ENCODE results near the gene RUNX1. TPM values are rescaled to one million over a fixed set of nuclear protein-coding genes. Genes with fewer than 3 reads are reported as not detected.

Gene RUNX1
- total and polyA plus RNA-seq, 10 of the 15 experiments (the other 5 are each of a cell fraction or from before 2014, with no cell fraction given) = 0.90 to 15.2 (median 4.1) TPM

DNA sequence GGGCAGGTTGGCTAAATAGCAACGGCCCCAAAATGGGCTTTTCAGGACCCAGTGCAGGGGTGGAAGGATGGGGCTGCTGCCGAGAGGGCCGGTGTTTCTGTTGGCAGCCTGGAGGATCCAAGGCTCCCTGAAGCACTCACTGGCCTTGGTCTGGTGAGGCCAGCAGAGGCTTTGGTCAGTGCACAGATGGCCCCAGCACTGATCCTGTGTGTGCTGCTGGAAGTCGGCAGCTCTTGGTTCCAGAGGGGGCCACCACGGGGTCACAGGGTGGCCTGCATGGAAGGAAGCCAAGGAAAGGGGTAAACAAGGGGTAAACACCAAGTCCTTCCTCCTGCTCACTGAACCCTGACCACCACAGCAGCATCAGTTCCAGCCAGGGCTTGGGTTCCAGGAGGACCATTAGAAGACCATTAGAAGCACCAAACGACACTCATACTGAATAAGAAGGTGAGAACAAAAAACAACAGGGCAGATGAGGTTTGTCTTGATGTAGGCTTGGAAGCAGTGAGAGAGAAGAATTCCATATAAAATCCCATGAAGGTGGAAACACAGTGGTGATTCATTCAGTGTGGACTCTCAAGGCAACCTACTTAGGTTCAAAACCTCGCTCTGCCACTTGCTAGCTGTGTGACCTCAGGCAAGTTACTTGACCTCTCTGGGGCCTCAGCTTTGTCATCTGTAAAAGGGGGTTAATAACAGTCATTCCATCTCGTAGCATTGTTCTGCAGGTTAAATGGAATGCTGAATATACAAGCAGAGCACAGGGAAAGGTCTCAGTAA is 184.5 kb downstream of the RUNX1 start:
- H3K27ac ChIP-seq (ENCODE audit: control insufficient read depth, insufficient read depth) = peak overlapping the region; percentile 76
- no peak for DNase-seq (ENCODE audit: low read depth, low spot score)
- ChIA-PET POLR2A (no interaction called here), SMC1A (ENCODE audit: uncharacterized antibody, unreplicated experiment) (interaction anchor here (1.0 kb wide), 1 partner anchor 18 kb away, joined by 4 read pairs; no protein-coding TSS in a partner anchor), CTCF (no interaction called here), RAD21 (ENCODE audit: unreplicated experiment) (interaction anchor here (1.0 kb wide), 2 partner anchors 21 to 23 kb away, joined by 3 read pairs; no protein-coding TSS in a partner anchor)
- peaks cover 29% of the 10 kb centered on the region for H3K4me1 ChIP-seq (ENCODE audit: control insufficient read depth, insufficient read depth, low read length)
- intact Hi-C loops (cut with micrococcal nuclease; ENCODE audit: unreplicated experiment) = loop anchor here (1.0 to 5.0 kb wide), 4 partner anchors 18 to 222 kb away; no protein-coding TSS in a partner anchor
- no peaks in the 10 kb centered on the region for H3K79me2 ChIP-seq (ENCODE audit: control insufficient read depth, insufficient read depth, low read length)
- no peak for FAIRE-seq
- H3K27me3 ChIP-seq (replicated peaks in 1 of 2; ENCODE audit: control insufficient read depth in 2 of 2, insufficient read depth in 2 of 2, low read length in 1 of 2) = no peaks in the 10 kb centered on the region; a peak in 1 of 4 replicates
- no peak overlapping the region; the same call in 1 of the 2 replicates for H3K9ac ChIP-seq (ENCODE audit: control insufficient read depth, insufficient read depth, low read length)
- no peak for ATAC-seq
- peak overlapping the region; percentile 81 for H3K4me2 ChIP-seq (ENCODE audit: control insufficient read depth, insufficient read depth)
- no peak overlapping the region for H3K4me3 ChIP-seq
- H3K36me3 ChIP-seq (ENCODE audit: control insufficient read depth in 2 of 2, insufficient read depth in 2 of 2, low read length in 1 of 2) = no peaks in the 10 kb centered on the region; a peak in 1 of 4 replicates
- WGBS (ENCODE audit: insufficient coverage, insufficient replicate concordance, low lambda C conversion rate, missing lambda C conversion rate) = 87% methylated on average over 8 of the region's 8 CpGs
- no peaks in the 10 kb centered on the region for H3K9me3 ChIP-seq (replicated peaks; ENCODE audit: control insufficient read depth, insufficient read depth, low read length)
- TF ChIP-seq PAX5 (IDR thresholded peaks at IDR 0.05; ENCODE audit: borderline replicate concordance, low read depth, low read length) (peak; percentile 79), RCOR1 (conservative IDR thresholded peaks at IDR 0.05; ENCODE audit: low read depth, low read length) (no peak)
- H4K20me1 ChIP-seq (ENCODE audit: control insufficient read depth, insufficient read depth) = no peaks in the 10 kb centered on the region
- BruUV-seq (replicated peaks) = no TSS peak
- H2AFZ ChIP-seq (ENCODE audit: control insufficient read depth, low read depth, low read length) = no peak overlapping the region
- in situ Hi-C loops (cut with MboI) = loop anchor here (10.0 to 25.0 kb wide), 3 partner anchors 60 to 1602 kb away; partner anchors contain the start of gene IL10RB

DNA sequence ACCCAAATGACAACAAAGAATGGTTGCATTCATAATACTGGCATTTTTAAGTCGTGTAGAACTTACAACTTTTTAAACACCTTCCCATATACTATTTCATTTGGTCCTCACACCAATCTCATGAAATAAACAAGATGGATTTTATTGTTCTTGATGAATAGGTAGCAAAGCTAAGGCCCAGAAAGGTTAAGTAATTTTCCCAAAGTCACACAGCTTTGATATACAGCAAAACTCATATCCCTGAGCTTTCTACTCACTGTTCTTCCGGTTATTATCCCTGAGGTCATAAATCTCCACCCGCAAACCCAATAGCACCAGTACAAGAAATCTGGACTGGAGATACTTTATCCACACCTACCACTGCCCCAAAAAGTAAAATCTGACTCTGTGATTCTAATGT is 186.2 kb downstream of the RUNX1 start:
- ChIA-PET CTCF (interaction anchor here (1.5 kb wide), 1 partner anchor 25 kb away, joined by 3 read pairs; no protein-coding TSS in a partner anchor), SMC1A (ENCODE audit: uncharacterized antibody, unreplicated experiment) (interaction anchor here (0.9 to 1.3 kb wide), 2 partner anchors 10 to 29 kb away, joined by 3 to 4 read pairs; no protein-coding TSS in a partner anchor), RAD21 (ENCODE audit: unreplicated experiment) (no interaction called here), POLR2A (no interaction called here)
- H3K27me3 ChIP-seq (replicated peaks in 1 of 2; ENCODE audit: control insufficient read depth in 2 of 2, insufficient read depth in 2 of 2, low read length in 1 of 2) = no peaks in the 10 kb centered on the region; a peak in 1 of 4 replicates
- DNase-seq (ENCODE audit: low read depth, low spot score) = no peak
- H2AFZ ChIP-seq (ENCODE audit: control insufficient read depth, low read depth, low read length) = no peak overlapping the region
- H3K4me3 ChIP-seq = no peak overlapping the region
- no peak overlapping the region for H3K4me2 ChIP-seq (ENCODE audit: control insufficient read depth, insufficient read depth)
- WGBS (ENCODE audit: insufficient coverage, insufficient replicate concordance, low lambda C conversion rate, missing lambda C conversion rate) = 85% methylated on average over 3 of the region's 3 CpGs
- BruUV-seq (replicated peaks) = no TSS peak
- no peak overlapping the region for H3K27ac ChIP-seq (ENCODE audit: control insufficient read depth, insufficient read depth)
- ATAC-seq = no peak
- in situ Hi-C loops (cut with MboI) (loop anchor here (10.0 to 25.0 kb wide), 3 partner anchors 62 to 1601 kb away; partner anchors contain the start of gene IL10RB), intact Hi-C loops (cut with micrococcal nuclease; ENCODE audit: unreplicated experiment) (no loop called here)
- H4K20me1 ChIP-seq (ENCODE audit: control insufficient read depth, insufficient read depth) = no peaks in the 10 kb centered on the region
- no peak for FAIRE-seq
- no peaks in the 10 kb centered on the region for H3K9me3 ChIP-seq (replicated peaks; ENCODE audit: control insufficient read depth, insufficient read depth, low read length)
- H3K4me1 ChIP-seq (ENCODE audit: control insufficient read depth, insufficient read depth, low read length) = peaks cover 29% of the 10 kb centered on the region
- H3K9ac ChIP-seq (ENCODE audit: control insufficient read depth, insufficient read depth, low read length) = no peak overlapping the region
- H3K79me2 ChIP-seq (ENCODE audit: control insufficient read depth, insufficient read depth, low read length) = no peaks in the 10 kb centered on the region
- no peaks in the 10 kb centered on the region; a peak in 1 of 4 replicates for H3K36me3 ChIP-seq (ENCODE audit: control insufficient read depth in 2 of 2, insufficient read depth in 2 of 2, low read length in 1 of 2)
- TF ChIP-seq CEBPB (IDR thresholded peaks at IDR 0.05; ENCODE audit: borderline replicate concordance in 1 of 2, low read depth in 2 of 2, low read length in 2 of 2) (no peak), YBX1 (IDR thresholded peaks at IDR 0.05) (no peak), BACH1 (IDR thresholded peaks at IDR 0.05; ENCODE audit: borderline replicate concordance) (no peak), SMARCA5 (IDR thresholded peaks at IDR 0.05) (no peak), IKZF1 (conservative IDR thresholded peaks at IDR 0.05) (no peak), CREM (IDR thresholded peaks at IDR 0.05; ENCODE audit: low read depth) (no peak), STAT1 (conservative IDR thresholded peaks at IDR 0.05) (no peak), EGR1 (IDR thresholded peaks at IDR 0.05; ENCODE audit: borderline replicate concordance in 1 of 2, low read depth in 2 of 2, low read length in 2 of 2) (no peak), NFIC (IDR thresholded peaks at IDR 0.05; ENCODE audit: low read depth, low read length) (no peak), E2F8 (IDR thresholded peaks at IDR 0.05; ENCODE audit: low read depth, partially characterized antibody) (no peak)
- TF ChIP-seq, protein P1, sequence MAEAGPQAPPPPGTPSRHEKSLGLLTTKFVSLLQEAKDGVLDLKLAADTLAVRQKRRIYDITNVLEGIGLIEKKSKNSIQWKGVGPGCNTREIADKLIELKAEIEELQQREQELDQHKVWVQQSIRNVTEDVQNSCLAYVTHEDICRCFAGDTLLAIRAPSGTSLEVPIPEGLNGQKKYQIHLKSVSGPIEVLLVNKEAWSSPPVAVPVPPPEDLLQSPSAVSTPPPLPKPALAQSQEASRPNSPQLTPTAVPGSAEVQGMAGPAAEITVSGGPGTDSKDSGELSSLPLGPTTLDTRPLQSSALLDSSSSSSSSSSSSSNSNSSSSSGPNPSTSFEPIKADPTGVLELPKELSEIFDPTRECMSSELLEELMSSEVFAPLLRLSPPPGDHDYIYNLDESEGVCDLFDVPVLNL (IDR thresholded peaks at IDR 0.05; ENCODE audit: low read depth, low read length) = no peak

Data from GM12878 (cell line).